ENCODE results near the gene PTPRA.

Gene PTPRA

GRCh38 chr20:3077618-3078134, 204.4 kb downstream of the PTPRA start:
- DNase-seq (ENCODE audit: low spot score) = no peak

- DNase-seq (ENCODE audit: low spot score) = no peak
Measured at GRCh38 chr20:3080939-3081388, 207.7 kb downstream of the PTPRA start.

GRCh38 chr20:3081641-3082040, 208.4 kb downstream of the PTPRA start:
- no peak for DNase-seq (ENCODE audit: low spot score)

GRCh38 chr20:3082306-3082951, 209.1 kb downstream of the PTPRA start:
- peak; percentile 76 for DNase-seq (ENCODE audit: low spot score)

GRCh38 chr20:3082955-3083952, 210.0 kb downstream of the PTPRA start:
- DNase-seq (ENCODE audit: low spot score) = no peak

- DNase-seq (ENCODE audit: low spot score) = no peak
Measured at GRCh38 chr20:3084283-3084985, 211.2 kb downstream of the PTPRA start, which contains the start of gene AVP. TSS of gene AVP (minus strand) at chr20:3084724. CDS start at chr20:3084674, 50 bp downstream.

- no peak for DNase-seq (ENCODE audit: low spot score)
Measured at GRCh38 chr20:3084986-3085360, 211.7 kb downstream of the PTPRA start.

- no peak for DNase-seq (ENCODE audit: low spot score)
Measured at GRCh38 chr20:3085571-3086072, 212.3 kb downstream of the PTPRA start.

GRCh38 chr20:3088031-3088430, 214.8 kb downstream of the PTPRA start:
- no peak for DNase-seq (ENCODE audit: low spot score)
